Cortex of kidney (tissue), 1 donor: Measurements from ENCODE around the gene ZSCAN1.
"Not testable (repeated sequence)": the region's sequence is repeated elsewhere in the genome, so short reads cannot be mapped to it uniquely, and the experiment has no call there.

Experiments used
- DNase-seq: peaks from one replicate; lab custom pipeline; 2025; lab: John Stamatoyannopoulos, UW

ZSCAN1 gene

GRCh38 chr19:58033741-58034476, at the start of gene ZSCAN1:
TSS of gene ZSCAN1 (plus strand) at chr19:58034025. CDS start at chr19:58037837, 3,812 bp downstream.
- DNase-seq, result no peak

GRCh38 chr19:57992841-57993240, 41.0 kb upstream of the ZSCAN1 start:
- DNase-seq, result no peak

- no peak for DNase-seq
These were observed 33.1 kb upstream of the ZSCAN1 start for GRCh38 chr19:58000677-58001076.

GRCh38 chr19:58001895-58002369, 31.9 kb upstream of the ZSCAN1 start:
- DNase-seq, result no peak

- peak; percentile 65 for DNase-seq
These were observed 31.2 kb upstream of the ZSCAN1 start, which contains the start of gene ZNF606 for GRCh38 chr19:58002384-58003173. TSS of gene ZNF606 (minus strand) at chr19:58002820. CDS start at chr19:58001319, 1,501 bp downstream.

GRCh38 chr19:58003174-58003828, 30.5 kb upstream of the ZSCAN1 start:
- DNase-seq, result no peak

- no peak for DNase-seq
These were observed 26.5 kb upstream of the ZSCAN1 start for GRCh38 chr19:58007285-58007684.

- not testable (repeated sequence) for DNase-seq
These were observed 24.9 kb upstream of the ZSCAN1 start for GRCh38 chr19:58008877-58009276.

- DNase-seq, result no peak
These were observed 24.5 kb upstream of the ZSCAN1 start for GRCh38 chr19:58009301-58009665.

- no peak for DNase-seq
These were observed 24.0 kb upstream of the ZSCAN1 start for GRCh38 chr19:58009666-58010301.

- no peak for DNase-seq
These were observed 23.3 kb upstream of the ZSCAN1 start for GRCh38 chr19:58010507-58010906.

GRCh38 chr19:58014141-58014540, 19.7 kb upstream of the ZSCAN1 start:
- no peak for DNase-seq

- DNase-seq, result no peak
These were observed 13.7 kb upstream of the ZSCAN1 start for GRCh38 chr19:58020129-58020528.

GRCh38 chr19:58021541-58022282, 12.1 kb upstream of the ZSCAN1 start:
- no peak for DNase-seq

GRCh38 chr19:58022283-58022660, 11.6 kb upstream of the ZSCAN1 start:
- no peak for DNase-seq

GRCh38 chr19:58024661-58025060, 9.2 kb upstream of the ZSCAN1 start:
- no peak for DNase-seq

- no peak for DNase-seq
These were observed 610 bp downstream of the ZSCAN1 start for GRCh38 chr19:58034477-58034793.

GRCh38 chr19:58035863-58036262, 2.0 kb downstream of the ZSCAN1 start:
- DNase-seq, result no peak

GRCh38 chr19:58037927-58038687, 4.3 kb downstream of the ZSCAN1 start:
- no peak for DNase-seq

- no peak for DNase-seq
These were observed 4.9 kb downstream of the ZSCAN1 start for GRCh38 chr19:58038688-58039204.
